Eye (tissue), 1 donor: ENCODE results near the gene PDHX.
A peak's percentile ranks its signal among the peaks of the same experiment; 100 is the strongest.
"Not testable (repeated sequence)": the region's sequence is repeated elsewhere in the genome, so short reads cannot be mapped to it uniquely, and the experiment has no call there.

Source experiments
- DNase-seq: peaks from one replicate; pipeline ENCODE4 v3.0.0-alpha.2; 2015

PDHX gene

GRCh38 chr11:34916015-34916842, at the start of gene PDHX, which contains the start of gene APIP:
TSS of gene PDHX (plus strand) at chr11:34916618. CDS start at chr11:34916656, 38 bp downstream.
TSS of gene APIP (minus strand) at chr11:34916379. CDS start at chr11:34916284, 95 bp downstream.
- DNase-seq = peak; percentile 99

GRCh38 chr11:34869425-34869824, 47.0 kb upstream of the PDHX start:
- DNase-seq = no peak

- DNase-seq = no peak
These were observed 45.7 kb upstream of the PDHX start for GRCh38 chr11:34870548-34871196.

GRCh38 chr11:34874202-34874601, 42.2 kb upstream of the PDHX start:
- DNase-seq = no peak

- no peak for DNase-seq
These were observed 38.9 kb upstream of the PDHX start for GRCh38 chr11:34877375-34877975.

- DNase-seq = no peak
These were observed 34.5 kb upstream of the PDHX start for GRCh38 chr11:34881900-34882299.

GRCh38 chr11:34886609-34887008, 29.8 kb upstream of the PDHX start:
- DNase-seq = no peak

GRCh38 chr11:34887260-34887659, 29.2 kb upstream of the PDHX start:
- no peak for DNase-seq

GRCh38 chr11:34890089-34890488, 26.3 kb upstream of the PDHX start:
- no peak for DNase-seq

- peak; percentile 74 for DNase-seq
These were observed 25.6 kb upstream of the PDHX start for GRCh38 chr11:34890812-34891211.

GRCh38 chr11:34891611-34892010, 24.8 kb upstream of the PDHX start:
- no peak for DNase-seq

GRCh38 chr11:34893416-34893815, 23.0 kb upstream of the PDHX start:
- DNase-seq = no peak

GRCh38 chr11:34896191-34896590, 20.2 kb upstream of the PDHX start:
- DNase-seq = not testable (repeated sequence)

- DNase-seq = no peak
These were observed 19.1 kb upstream of the PDHX start for GRCh38 chr11:34897171-34897870.

GRCh38 chr11:34898474-34898873, 17.9 kb upstream of the PDHX start:
- no peak for DNase-seq

GRCh38 chr11:34899633-34900016, 16.8 kb upstream of the PDHX start:
- DNase-seq = peak; percentile 49

GRCh38 chr11:34904421-34904955, 11.9 kb upstream of the PDHX start:
- DNase-seq = no peak

GRCh38 chr11:34905666-34906065, 10.8 kb upstream of the PDHX start:
- DNase-seq = no peak

- DNase-seq = no peak
These were observed 8.4 kb upstream of the PDHX start for GRCh38 chr11:34907934-34908593.

GRCh38 chr11:34909415-34909814, 7.0 kb upstream of the PDHX start:
- DNase-seq = no peak

GRCh38 chr11:34909955-34910354, 6.5 kb upstream of the PDHX start:
- DNase-seq = no peak

- DNase-seq = no peak
These were observed 5.6 kb upstream of the PDHX start for GRCh38 chr11:34910817-34911216.
